ENCODE data around the gene PLCZ1.
"Not testable (repeated sequence)": the region's sequence is repeated elsewhere in the genome, so short reads cannot be mapped to it uniquely, and the experiment has no call there.

The PLCZ1 gene

DNA sequence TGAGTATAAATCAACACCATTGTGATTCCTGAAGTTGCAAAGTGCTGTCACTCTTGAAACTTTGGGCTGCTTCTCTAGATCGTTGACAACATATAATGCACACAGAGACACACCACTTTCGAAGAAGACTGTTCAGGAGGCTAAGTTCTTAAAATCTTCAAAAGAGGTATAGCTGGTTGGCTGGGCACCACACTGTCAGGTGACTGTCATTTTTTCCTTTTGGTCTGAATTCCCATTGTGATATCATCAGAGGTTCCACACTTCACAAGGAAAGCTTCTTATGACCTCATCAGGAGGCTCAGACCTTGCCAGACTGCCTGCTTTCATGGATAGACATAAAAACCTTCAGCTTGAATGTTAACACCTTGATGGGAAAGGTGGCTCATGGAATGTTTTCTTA is at the start of gene PLCZ1, which contains the start of gene CAPZA3:
Gene PLCZ1 (minus strand): TSS at position 194 of the 400 bp plus-strand sequence. CDS start 641 bp downstream, outside the sequence.
Gene CAPZA3 (plus strand): TSS at position 301 of the 400 bp plus-strand sequence. CDS start 150 bp downstream, outside the sequence.
- no peak for DNase-seq (ENCODE audit: low read depth)

DNA sequence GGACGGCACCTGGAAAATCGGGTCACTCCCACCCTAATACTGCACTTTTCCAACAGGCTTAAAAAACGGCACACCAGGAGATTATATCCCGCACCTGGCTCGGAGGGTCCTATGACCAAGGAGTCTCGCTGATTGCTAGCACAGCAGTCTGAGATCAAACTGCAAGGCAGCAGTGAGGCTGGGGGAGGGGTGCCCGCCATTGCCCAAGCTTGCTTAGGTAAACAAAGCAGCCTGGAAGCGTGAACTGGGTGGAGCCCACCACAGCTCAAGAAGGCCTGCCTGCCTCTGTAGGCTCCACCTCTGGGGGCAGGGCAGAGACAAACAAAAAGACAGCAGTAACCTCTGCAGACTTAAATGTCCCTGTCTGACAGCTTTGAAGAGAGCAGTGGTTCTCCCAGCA is 47.7 kb upstream of the PLCZ1 start:
- not testable (repeated sequence) for DNase-seq (ENCODE audit: low read depth)

DNA sequence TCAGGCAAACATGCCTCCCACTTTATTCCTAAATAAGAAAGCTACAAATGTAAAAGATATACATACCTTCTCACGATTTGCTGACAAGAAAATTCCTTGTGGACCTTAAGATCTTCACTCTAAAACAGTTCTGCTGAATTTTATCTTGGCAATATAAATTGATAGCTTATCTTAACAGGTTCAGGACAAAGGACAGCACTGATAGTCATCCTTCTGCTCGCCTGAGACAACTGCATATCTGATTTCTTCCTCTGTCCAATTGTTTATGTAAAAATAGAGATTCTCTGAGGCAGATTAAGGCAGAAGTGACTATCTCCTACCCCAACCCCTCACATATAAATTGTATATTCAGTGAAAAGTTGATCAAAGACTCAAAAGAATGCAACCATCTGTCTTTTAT is 45.0 kb upstream of the PLCZ1 start:
- no peak for DNase-seq (ENCODE audit: low read depth)

GRCh38 chr12:18766479-18766878 is 28.7 kb upstream of the PLCZ1 start:
- not testable (repeated sequence) for DNase-seq (ENCODE audit: low read depth)

GRCh38 chr12:18755341-18755740 is 17.5 kb upstream of the PLCZ1 start:
- DNase-seq (ENCODE audit: low read depth): no peak

- DNase-seq (ENCODE audit: low read depth): no peak
Measured at GRCh38 chr12:18754124-18754707, 16.4 kb upstream of the PLCZ1 start.

GRCh38 chr12:18753481-18754123 is 15.8 kb upstream of the PLCZ1 start:
- DNase-seq (ENCODE audit: low read depth): no peak

DNA sequence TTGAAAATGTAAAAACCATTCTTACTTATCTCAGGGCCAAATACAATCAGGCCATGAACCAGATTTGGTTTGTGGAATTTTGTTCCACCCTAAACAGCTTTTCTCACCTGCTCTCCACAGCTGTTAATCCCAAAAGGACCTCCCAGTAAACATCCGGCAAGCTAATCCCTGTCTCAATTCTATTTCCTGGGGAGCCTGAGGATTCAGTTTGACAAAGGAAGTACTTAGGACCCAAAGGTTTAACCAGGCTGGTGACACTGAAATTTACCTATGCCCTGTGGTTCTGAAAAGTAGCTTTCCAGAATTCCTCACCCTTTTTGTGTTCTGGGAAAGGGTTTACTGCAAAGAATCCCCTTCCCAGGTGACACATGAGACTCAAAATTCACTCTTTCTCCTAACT is 15.1 kb upstream of the PLCZ1 start:
- DNase-seq (ENCODE audit: low read depth): no peak

DNA sequence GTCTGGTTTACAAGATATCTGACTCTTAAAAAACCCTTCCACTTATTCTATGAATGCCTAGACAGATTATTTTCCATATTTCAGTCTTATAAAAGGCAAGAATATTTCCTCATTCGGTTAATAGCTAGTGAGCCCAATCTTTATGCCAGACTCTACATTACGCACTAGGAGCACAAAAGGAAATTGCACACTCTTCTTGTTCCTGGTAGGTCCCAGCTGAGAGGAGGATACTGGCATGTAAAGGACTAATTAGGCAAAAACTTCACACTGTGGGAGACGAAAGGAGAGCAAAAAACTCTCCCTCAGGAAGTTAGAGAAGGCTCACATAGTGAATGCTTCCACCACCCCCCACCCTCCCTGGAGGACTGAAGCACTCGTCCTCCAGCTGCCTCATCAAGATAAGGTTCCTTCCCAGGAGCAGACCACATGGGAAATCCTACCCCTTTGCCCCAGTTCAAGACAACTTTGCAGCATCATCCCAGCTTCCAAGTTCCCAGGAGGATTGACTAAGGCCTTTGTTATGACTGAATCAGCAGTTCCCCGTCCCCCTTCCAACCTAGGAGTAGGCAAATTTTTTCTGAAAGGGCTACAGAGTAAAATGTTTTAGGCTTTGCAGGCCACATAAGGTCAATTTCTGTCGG is 14.6 kb upstream of the PLCZ1 start:
- DNase-seq (ENCODE audit: low read depth): peak; percentile 89

DNA sequence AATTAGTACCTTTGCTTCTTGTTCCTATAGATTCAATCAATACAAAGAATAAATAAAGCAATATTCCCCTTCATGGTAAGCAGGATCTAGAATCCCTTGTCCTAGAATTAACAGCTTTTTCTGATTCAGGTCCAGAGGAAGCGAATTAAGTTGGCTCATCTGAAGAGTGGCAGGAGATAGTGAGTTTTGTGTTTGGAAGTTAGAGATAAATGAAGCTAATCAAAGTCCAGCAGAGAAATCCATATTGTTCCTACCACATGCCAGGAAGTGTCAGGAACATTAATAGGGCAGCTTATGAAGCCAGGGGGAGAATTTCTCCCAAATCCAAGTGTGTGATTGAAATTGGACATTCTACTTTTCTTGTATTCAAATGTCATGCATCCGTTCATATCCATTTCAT is 14.1 kb upstream of the PLCZ1 start:
- DNase-seq (ENCODE audit: low read depth): no peak

DNA sequence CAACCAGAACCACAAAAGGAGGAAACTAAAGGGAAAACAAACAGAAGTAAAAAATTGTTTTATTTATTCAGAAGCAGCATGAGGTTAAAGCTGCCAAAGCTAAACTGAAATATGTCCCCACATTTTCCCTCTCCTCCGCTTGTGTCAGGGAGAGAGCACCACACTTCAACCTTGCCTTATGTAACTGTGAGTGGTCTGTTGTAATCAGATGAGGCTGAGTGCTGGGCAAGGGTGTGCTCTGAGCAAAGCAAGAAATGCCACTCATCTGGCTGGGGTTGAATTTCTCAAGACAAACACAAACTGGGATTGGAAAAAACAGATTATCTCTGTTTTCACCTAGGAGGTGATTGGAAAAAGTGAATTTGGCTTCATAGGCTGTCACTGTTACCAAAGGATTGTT is 12.3 kb upstream of the PLCZ1 start:
- DNase-seq (ENCODE audit: low read depth): peak; percentile 33

- DNase-seq (ENCODE audit: low read depth): peak; percentile 64
Measured at GRCh38 chr12:18749386-18749957, 11.7 kb upstream of the PLCZ1 start.

DNA sequence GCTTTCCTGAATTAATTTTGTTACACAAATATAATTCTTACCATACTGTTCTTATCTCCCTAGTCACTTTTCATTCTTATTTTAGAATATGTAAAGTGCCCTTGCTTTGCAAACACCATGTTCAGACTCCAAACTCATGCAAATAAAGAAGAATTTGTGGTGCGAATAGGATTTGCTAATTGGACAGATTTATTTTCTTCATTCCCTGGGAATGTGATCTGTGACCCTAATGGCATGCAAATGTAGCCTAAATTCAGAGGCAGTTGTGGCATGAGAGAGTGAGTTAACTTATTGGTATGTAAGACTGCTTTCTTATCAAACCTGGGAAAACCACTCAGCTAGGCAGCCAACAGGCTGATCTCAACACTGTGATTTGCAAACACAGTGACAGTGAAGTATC is 10.1 kb upstream of the PLCZ1 start:
- DNase-seq (ENCODE audit: low read depth): peak; percentile 54

DNA sequence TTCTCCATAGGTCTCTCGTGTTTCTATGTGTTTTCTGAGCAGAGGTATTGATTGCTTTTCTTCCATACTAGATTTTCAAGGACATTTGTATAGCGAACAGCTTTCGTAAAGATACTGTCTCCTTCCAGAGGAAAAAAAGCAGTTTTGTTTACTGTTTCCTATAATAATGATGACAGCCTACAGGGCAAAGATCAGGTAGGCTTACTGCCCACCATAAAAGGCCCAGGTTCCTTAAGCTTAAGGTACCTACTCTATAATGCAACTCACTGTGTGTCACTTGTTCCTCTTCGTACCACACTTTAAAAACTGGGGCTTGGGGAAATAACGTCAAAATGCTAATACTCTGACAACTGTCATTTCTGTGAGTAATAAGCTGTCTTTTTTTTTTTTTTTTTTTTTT is 6.7 kb downstream of the PLCZ1 start:
- no peak for DNase-seq (ENCODE audit: low read depth)

DNA sequence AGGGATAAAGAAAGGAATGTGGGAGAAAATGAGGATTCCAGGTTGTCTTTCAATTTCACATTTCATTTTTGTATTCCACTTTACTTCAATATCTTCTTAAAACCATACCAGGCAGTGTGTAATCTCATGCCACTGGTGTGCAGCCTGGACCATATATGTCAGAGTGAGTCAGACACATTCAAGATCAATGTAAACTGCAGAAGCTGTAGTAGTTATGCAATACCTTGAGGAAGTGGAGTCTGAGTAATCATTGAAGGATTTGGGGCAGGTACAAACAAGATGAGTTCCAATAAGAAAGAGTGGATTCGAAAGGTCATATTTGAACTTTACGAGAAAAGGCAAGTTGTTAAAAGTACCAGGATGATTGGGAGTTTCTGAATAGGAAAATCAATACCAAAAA is 14.1 kb downstream of the PLCZ1 start:
- peak; percentile 6 for DNase-seq (ENCODE audit: low read depth)

- DNase-seq (ENCODE audit: low read depth): no peak
Measured at GRCh38 chr12:18721452-18721851, 16.4 kb downstream of the PLCZ1 start.

- DNase-seq (ENCODE audit: low read depth): no peak
Measured at GRCh38 chr12:18720690-18721089, 17.1 kb downstream of the PLCZ1 start.

DNA sequence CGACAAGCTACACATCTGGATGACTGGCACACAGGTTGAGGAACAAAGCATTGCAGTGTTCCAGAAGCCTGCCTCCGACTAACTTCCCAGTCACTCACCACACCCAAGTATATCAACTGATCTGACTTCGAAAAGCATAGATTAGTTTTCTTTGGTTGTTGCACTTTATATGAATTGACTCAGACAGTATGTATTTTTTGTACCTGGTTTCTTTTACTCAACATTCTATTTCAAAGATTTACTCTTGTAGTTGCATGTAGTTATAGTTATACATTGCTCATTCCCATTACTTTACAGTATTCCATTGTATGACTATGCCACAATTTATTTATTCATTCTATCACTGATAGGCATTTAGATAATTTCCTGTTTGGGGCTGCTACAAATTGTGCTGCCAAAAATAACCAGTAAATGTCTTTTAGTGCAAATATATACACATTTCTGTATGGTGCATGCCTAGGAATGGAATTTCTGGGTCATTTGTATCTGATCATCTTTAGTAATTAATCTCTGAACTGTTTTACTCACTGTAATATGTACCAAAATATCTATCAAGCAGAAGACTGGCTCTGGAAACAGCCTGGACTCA is 17.8 kb downstream of the PLCZ1 start:
- DNase-seq (ENCODE audit: low read depth): no peak

GRCh38 chr12:18718462-18718861 is 19.4 kb downstream of the PLCZ1 start:
- no peak for DNase-seq (ENCODE audit: low read depth)

DNA sequence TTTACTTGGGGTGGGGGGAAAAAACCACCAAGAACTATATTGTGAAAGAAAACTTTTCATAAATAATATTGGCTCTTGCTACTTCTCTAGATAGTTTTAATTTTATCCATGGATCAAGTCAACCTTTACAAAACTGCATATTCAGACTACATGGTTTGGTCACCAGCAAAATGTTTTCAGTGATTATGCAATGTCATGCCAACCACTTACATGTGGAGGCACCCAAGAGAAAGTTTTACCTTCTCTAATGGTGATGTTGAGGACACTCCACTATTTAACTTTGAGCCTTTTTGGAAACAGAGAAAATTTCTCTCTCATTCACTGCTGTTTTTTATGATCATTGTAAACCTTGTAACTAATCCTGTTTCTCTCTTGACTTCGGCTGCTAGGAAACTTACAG is 21.6 kb downstream of the PLCZ1 start:
- no peak for DNase-seq (ENCODE audit: low read depth)

GRCh38 chr12:18706798-18707197 is 31.0 kb downstream of the PLCZ1 start:
- DNase-seq (ENCODE audit: low read depth): no peak

DNA sequence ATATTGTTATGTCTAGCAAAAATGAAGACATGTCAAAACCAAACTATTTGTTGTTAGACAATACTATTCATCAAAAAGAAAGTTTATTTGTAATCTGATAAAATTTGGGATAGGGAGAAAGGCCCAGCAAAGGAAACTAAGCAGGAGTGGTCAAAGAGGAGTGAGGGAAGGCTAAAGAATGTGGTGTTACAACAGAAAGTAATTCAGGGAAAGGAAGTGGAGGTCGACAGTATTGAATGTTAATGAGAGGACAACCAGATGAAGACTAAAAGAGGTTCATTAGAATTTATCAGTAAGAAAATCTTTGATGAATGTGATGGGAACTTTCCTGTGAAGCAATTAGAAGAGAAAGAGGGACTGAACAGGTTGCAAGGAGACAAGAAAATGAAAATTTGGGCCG is 33.9 kb downstream of the PLCZ1 start:
- no peak for DNase-seq (ENCODE audit: low read depth)

GRCh38 chr12:18703321-18703720 is 34.5 kb downstream of the PLCZ1 start:
- no peak for DNase-seq (ENCODE audit: low read depth)

All from fibroblast of gingiva (primary cell).